Naive thymus-derived CD4-positive, alpha-beta T cell (primary cell): ENCODE data around the gene TOMM7. TPM values are rescaled to one million over a fixed set of nuclear protein-coding genes. Genes with fewer than 3 reads are reported as not detected.

ENCODE experiments used
- ATAC-seq: fragments of 150-1000 bp; cut with Tn5 transposase; 2 replicates; pipeline ENCODE4 v1.10.0; 2021; ENCODE audit warnings: mild to moderate bottlenecking, moderate library complexity
- CTCF ChIA-PET: fragments of 350-600 bp; sonication (Branson Sonifier 250); formaldehyde crosslinking; loops from one replicate; lab custom pipeline; 2021; ENCODE audit warnings: antibody characterized with exemption; lab: Charles Lee
- POLR2A ChIA-PET: fragments of 350-600 bp; sonication (Branson Sonifier 250); formaldehyde crosslinking; loops from one replicate; lab custom pipeline; 2021; ENCODE audit warnings: antibody characterized with exemption, inconsistent platforms; lab: Charles Lee
- DNase-seq, 9 donors: peaks; one replicate each; pipeline versions ENCODE4 v3.0.0 to v3.0.0-alpha.2; 2020 to 2022; ENCODE audit warnings: mixed read lengths in 1 of 9
- H3K27ac ChIP-seq: one replicate; pipeline ENCODE4 v1.7.0; 2013; ENCODE audit warnings: mild to moderate bottlenecking, low read depth, low read length, moderate library complexity
- H3K27me3 ChIP-seq, 2 donors: one replicate each; pipeline ENCODE4 v1.7.0; 2013; ENCODE audit warnings: low read length in 2 of 2, mild to moderate bottlenecking in 2 of 2, moderate library complexity in 2 of 2; ENCODE audit not compliant: control insufficient read depth in 2 of 2, insufficient read depth in 2 of 2
- H3K36me3 ChIP-seq, 3 experiments: 1 replicate in 2 of 3; 2 replicates in 1 of 3; pipeline ENCODE4 v1.7.0; 2013; ENCODE audit warnings: low read length in 3 of 3, mild to moderate bottlenecking in 3 of 3, moderate library complexity in 1 of 3; ENCODE audit not compliant: insufficient read depth in 3 of 3, control insufficient read depth in 2 of 3
- H3K4me1 ChIP-seq, 2 donors: one replicate each; pipeline ENCODE4 v1.7.0; 2013; ENCODE audit warnings: low read length in 2 of 2, mild to moderate bottlenecking in 2 of 2, moderate library complexity in 1 of 2; ENCODE audit not compliant: control insufficient read depth in 2 of 2, insufficient read depth in 2 of 2
- H3K4me3 ChIP-seq: 2 replicates; pipeline ENCODE4 v1.7.0; 2013; ENCODE audit warnings: mild to moderate bottlenecking, low read length
- H3K9me3 ChIP-seq, 3 experiments: 1 replicate in 2 of 3; 2 replicates in 1 of 3; pipeline ENCODE4 v1.7.0; 2013; ENCODE audit warnings: low read length in 3 of 3; ENCODE audit not compliant: control insufficient read depth in 2 of 3
- H3K27ac Mint-ChIP-seq, 9 donors: one replicate each; pipeline ENCODE4 v1.8.0; 2020 to 2022; ENCODE audit warnings: mixed read lengths in 9 of 9, mild to moderate bottlenecking in 8 of 9, moderate library complexity in 5 of 9, inconsistent platforms in 2 of 9
- H3K27me3 Mint-ChIP-seq, 5 donors: one replicate each; pipeline ENCODE4 v1.8.0; 2021 to 2022; ENCODE audit warnings: mixed read lengths in 5 of 5, mild to moderate bottlenecking in 1 of 5
- H3K36me3 Mint-ChIP-seq, 5 donors: one replicate each; pipeline ENCODE4 v1.8.0; 2020 to 2022; ENCODE audit warnings: mixed read lengths in 5 of 5, mild to moderate bottlenecking in 3 of 5, inconsistent platforms in 1 of 5
- H3K4me1 Mint-ChIP-seq, 7 donors: one replicate each; pipeline ENCODE4 v1.8.0; 2020 to 2022; ENCODE audit warnings: mixed read lengths in 7 of 7, mild to moderate bottlenecking in 3 of 7, inconsistent platforms in 1 of 7
- H3K4me3 Mint-ChIP-seq, 10 donors: one replicate each; pipeline ENCODE4 v1.8.0; 2020 to 2022; ENCODE audit warnings: mild to moderate bottlenecking in 10 of 10, mixed read lengths in 10 of 10, moderate library complexity in 6 of 10, inconsistent platforms in 2 of 10
- H3K9me3 Mint-ChIP-seq, 11 donors: one replicate each; pipeline ENCODE4 v1.8.0; 2020 to 2022; ENCODE audit warnings: mixed read lengths in 11 of 11, mild to moderate bottlenecking in 4 of 11, inconsistent platforms in 1 of 11, moderate library complexity in 1 of 11
- intact Hi-C, 2 donors: fragments of 100-400 bp; cut with micrococcal nuclease; formaldehyde crosslinking; loops; one replicate each; pipeline ENCODE4 v1.15.1; 2023
- polyA plus RNA-seq, 2 donors: library from polyadenylated mRNA; unstranded; fragments of 300-500 nt; fragmentation: Illumina TruSeq; gene quantifications; one replicate each; pipeline ENCODE4 v1.2.3, GENCODE V29; 2021
- total RNA-seq, 6 experiments: library from RNA in 5 of 6; stranded (reverse) in 5 of 6; gene quantifications; 1 replicate in 5 of 6; 2 replicates in 1 of 6; pipeline ENCODE4 v1.2.3 and lab custom pipeline; 2021 to 2026

Gene TOMM7
- total and polyA plus RNA-seq, 7 experiments from 2014 or later = 302 to 737 (median 498) TPM

DNA sequence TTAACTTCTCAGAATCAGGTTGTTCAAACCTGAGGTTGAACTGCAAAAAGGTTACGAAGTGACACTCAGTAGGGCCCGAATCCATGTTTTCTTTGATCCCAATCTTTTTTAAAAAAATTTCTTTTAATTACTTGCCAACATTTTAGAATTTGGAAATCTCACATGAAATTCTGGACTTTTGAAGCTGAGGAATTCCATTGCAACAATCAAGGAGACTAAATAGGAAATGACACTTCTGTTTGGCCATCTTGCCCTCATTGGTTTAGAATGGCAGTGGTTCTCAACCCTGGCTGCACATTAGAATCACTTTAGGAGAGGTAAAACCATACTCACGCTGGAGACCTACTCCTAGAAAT is 471 bp upstream of the TOMM7 start:
- Mint-ChIP-seq H3K4me3 (peak overlapping the region; percentile 93 to 100 (median 99)), H3K27me3 (peaks cover 15 to 39% (median 19%) of the 10 kb centered on the region in 5 donors), H3K27ac (peak overlapping the region; percentile 94 to 100 (median 99)), H3K36me3 (peaks cover 0 to 10% (median 3%) of the 10 kb centered on the region in 5 donors), H3K4me1 (peaks cover 14 to 48% (median 38%) of the 10 kb centered on the region in 7 donors), H3K9me3 (peaks cover 0 to 3% (median 0%) of the 10 kb centered on the region in 11 donors)
- Histone ChIP-seq H3K4me3 (peak overlapping the region; percentile 83), H3K9me3 (no peaks in the 10 kb centered on the region), H3K27ac (peak overlapping the region; percentile 94), H3K27me3 (peaks cover 0 to 6% of the 10 kb centered on the region in 2 donors), H3K36me3 (peaks cover 0 to 5% (median 0%) of the 10 kb centered on the region in 3 experiments), H3K4me1 (peaks cover 6 to 19% of the 10 kb centered on the region in 2 donors)
- intact Hi-C loops = loop anchor here (2.0 to 10.0 kb wide), 7 partner anchors 62 to 1750 kb away; partner anchors contain the start of genes MALSU1 (in 2 of the 2), CDCA7L (in 1 of the 2), PALS2 (in 1 of the 2) and TRA2A (in 1 of the 2)
- ChIA-PET POLR2A (interaction anchor here (0.6 to 1.5 kb wide), 9 partner anchors 10 to 877 kb away, joined by 3 to 7 read pairs (median 3); no protein-coding TSS in a partner anchor), CTCF (interaction anchor here (1.0 kb wide), 1 partner anchor 8 kb away, joined by 3 read pairs; no protein-coding TSS in a partner anchor)
- ATAC-seq = no peak
- no peak for DNase-seq

DNA sequence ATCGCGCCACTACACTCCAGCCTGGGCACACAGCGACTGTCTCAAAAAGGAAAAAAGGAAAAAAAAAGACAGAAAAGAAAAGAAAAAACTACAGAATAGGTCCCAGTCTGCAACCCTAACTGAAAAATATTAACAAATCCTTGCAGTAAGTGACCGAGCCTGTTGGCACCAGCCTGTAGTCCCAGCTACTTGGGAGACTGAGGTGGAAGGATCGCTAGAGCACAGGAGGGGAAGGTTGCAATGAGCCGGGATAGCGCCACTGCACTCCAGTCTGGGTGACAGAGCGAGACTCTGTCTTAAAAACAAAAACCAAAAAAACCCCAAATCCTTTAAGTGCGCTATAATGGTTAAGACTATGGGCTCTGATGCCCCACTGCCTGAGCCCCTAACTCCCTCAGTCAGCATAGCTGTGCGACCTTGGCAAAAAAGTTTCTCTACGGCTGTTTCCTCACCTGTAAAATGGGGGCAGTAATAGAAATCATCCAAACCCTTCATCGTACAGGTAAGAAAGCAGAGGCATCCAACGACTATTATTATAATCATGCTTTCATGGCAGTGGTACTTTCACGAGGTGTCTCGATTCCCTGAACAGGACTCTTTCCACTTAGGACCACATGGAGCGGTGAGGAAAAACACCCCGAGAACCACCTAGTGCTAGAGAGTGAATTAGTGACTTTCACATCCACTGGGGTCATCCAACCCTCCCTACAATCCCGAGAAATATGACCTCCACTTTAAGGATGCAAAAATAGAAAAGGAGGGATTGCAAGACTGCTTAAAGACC is 755 bp downstream of the TOMM7 start:
- peak overlapping the region; percentile 83 for H3K4me3 ChIP-seq
- Mint-ChIP-seq H3K27ac (peak overlapping the region; percentile 94 to 100 (median 99)), H3K4me1 (peaks cover 16 to 58% (median 50%) of the 10 kb centered on the region in 7 donors), H3K4me3 (peak overlapping the region; percentile 93 to 100 (median 99)), H3K9me3 (peaks cover 0 to 2% (median 0%) of the 10 kb centered on the region in 11 donors), H3K36me3 (peaks cover 2 to 12% (median 7%) of the 10 kb centered on the region in 5 donors), H3K27me3 (peaks cover 10 to 29% (median 14%) of the 10 kb centered on the region in 5 donors)
- intact Hi-C loops = loop anchor here (1.0 to 10.0 kb wide), 14 partner anchors 32 to 1751 kb away; partner anchors contain the start of genes HYCC1 (in 2 of the 2), MALSU1 (in 2 of the 2), CDCA7L (in 1 of the 2) and KLHL7 (in 1 of the 2)
- peaks cover 6 to 19% of the 10 kb centered on the region in 2 donors for H3K4me1 ChIP-seq
- DNase-seq (peak in 6 of 9 donors; percentile 1 to 12 (median 9)), ATAC-seq (no peak)
- no peaks in the 10 kb centered on the region for H3K27me3 ChIP-seq
- CTCF ChIA-PET = interaction anchor here (0.7 to 1.0 kb wide), 2 partner anchors 10 to 60 kb away, joined by 3 read pairs; no protein-coding TSS in a partner anchor
- POLR2A ChIA-PET = interaction anchor here (0.7 to 1.7 kb wide), 7 partner anchors 10 to 718 kb away, joined by 3 to 6 read pairs (median 3); no protein-coding TSS in a partner anchor
- peak overlapping the region; percentile 94 for H3K27ac ChIP-seq
- peaks cover 0 to 17% (median 0%) of the 10 kb centered on the region in 3 experiments for H3K36me3 ChIP-seq
- no peaks in the 10 kb centered on the region for H3K9me3 ChIP-seq

DNA sequence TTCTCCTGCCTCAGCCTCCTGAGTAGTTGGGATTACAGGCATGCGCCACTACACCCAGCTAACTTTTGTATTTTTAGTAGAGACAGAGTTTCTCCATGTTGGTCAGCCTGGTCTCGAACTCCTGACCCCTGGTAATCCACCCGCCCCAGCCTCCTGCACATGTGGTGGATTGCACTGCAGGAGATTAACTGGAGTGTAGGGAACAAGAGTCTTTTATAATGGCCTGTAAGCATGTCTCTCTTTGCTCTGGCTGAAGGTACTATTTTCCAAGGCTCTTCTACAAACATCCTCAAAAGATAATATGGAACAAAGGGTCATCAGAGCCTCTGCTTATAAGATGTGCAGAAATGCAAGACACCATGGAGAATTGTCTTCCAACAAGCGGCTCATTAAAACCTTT is 3.2 kb downstream of the TOMM7 start:
- Mint-ChIP-seq H3K4me1 (peaks cover 24 to 82% (median 65%) of the 10 kb centered on the region in 7 donors), H3K27me3 (peaks cover 0 to 12% (median 0%) of the 10 kb centered on the region in 5 donors), H3K27ac (peak overlapping the region in 2 of 9 donors; percentile 6 to 44), H3K4me3 (peak overlapping the region in 6 of 10 donors; percentile 25 to 100 (median 68)), H3K9me3 (peaks cover 0 to 2% (median 0%) of the 10 kb centered on the region in 11 donors), H3K36me3 (peaks cover 3 to 25% (median 12%) of the 10 kb centered on the region in 5 donors)
- no peaks in the 10 kb centered on the region for H3K9me3 ChIP-seq
- CTCF ChIA-PET = no interaction called here
- no peaks in the 10 kb centered on the region for H3K27me3 ChIP-seq
- no peak overlapping the region for H3K4me3 ChIP-seq
- intact Hi-C loops = no loop called here
- DNase-seq (no peak), ATAC-seq (no peak)
- no peak overlapping the region for H3K27ac ChIP-seq
- POLR2A ChIA-PET = no interaction called here
- peaks cover 0 to 38% (median 0%) of the 10 kb centered on the region in 3 experiments for H3K36me3 ChIP-seq
- peaks cover 6 to 19% of the 10 kb centered on the region in 2 donors for H3K4me1 ChIP-seq

DNA sequence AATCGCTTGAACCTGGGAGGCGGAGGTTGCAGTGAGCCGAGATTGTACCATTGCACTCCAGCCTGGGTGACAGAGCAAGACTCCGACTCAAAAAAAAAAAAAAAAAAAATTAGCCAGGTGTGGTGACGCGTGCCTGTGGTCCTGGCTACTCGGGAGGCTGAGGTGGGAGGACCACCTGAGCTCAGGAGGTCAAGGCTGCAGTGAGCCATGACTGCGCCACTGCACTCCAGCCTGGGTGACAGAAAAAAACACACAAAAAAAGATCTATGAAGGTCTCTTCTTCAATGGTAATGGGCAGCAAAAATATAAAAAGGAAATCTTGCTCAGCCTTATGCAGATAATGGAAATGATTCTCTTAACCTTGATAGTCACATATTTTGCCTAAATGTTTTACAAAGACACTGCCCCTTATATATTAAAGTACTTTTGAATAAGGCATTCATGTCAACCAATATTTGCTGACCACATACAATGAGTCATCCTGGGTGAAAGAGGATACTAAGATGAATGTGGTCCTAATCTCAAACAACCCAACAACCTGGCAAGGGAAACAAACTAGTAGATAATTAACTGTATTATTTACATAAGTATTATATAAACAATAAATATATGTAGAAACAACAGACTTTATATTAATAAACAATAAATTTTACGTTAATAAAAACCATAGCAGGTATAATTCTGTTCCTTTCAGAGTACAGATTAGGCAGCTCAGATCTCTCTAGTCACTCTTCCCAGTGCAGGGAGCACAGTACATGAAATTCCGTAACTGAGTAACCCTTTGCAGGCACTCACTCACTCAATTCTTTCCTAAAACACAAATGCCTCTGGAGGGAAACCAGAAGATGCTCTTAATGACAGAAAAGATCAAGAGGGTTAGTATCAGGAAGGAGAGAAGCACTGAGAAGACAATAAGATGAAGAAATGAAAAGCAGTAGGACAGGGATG is 8.1 kb downstream of the TOMM7 start:
- Mint-ChIP-seq H3K36me3 (peaks cover 5 to 32% (median 10%) of the 10 kb centered on the region in 5 donors), H3K4me1 (peaks cover 10 to 49% (median 37%) of the 10 kb centered on the region in 7 donors), H3K27ac (peak overlapping the region in 4 of 9 donors; percentile 3 to 51 (median 49)), H3K27me3 (no peaks in the 10 kb centered on the region), H3K4me3 (no peak overlapping the region), H3K9me3 (no peaks in the 10 kb centered on the region)
- ChIA-PET CTCF (interaction anchor here (0.7 kb wide), 1 partner anchor 189 kb away, joined by 3 read pairs; no protein-coding TSS in a partner anchor), POLR2A (no interaction called here)
- H3K36me3 ChIP-seq = peaks cover 0 to 49% (median 0%) of the 10 kb centered on the region in 3 experiments
- no peaks in the 10 kb centered on the region for H3K9me3 ChIP-seq
- no peak overlapping the region for H3K4me3 ChIP-seq
- H3K4me1 ChIP-seq = peaks cover 0 to 2% of the 10 kb centered on the region in 2 donors
- no peaks in the 10 kb centered on the region for H3K27me3 ChIP-seq
- DNase-seq = no peak
- no peak overlapping the region for H3K27ac ChIP-seq
- intact Hi-C loops = no loop called here
- no peak for ATAC-seq

DNA sequence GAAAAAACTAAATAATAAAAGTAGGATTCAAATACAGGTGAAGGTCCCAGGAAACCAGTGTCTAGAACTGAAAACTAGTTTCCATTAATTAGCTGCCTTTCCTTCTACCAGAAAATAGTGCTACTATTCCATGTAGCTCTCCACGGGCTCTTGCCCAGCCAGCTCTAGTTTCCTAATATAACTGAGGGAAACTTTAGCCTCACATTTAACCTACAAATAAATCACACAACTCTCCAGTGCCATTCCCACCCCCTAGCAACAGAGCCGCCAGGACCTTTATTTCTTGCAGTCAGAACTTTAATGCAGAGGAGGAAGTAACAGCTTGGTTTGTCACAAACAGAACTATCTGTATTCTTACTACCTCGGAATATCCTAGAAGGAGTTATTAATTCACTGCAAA is 10.3 kb downstream of the TOMM7 start:
- H3K36me3 Mint-ChIP-seq = peaks cover 5 to 25% (median 9%) of the 10 kb centered on the region in 5 donors
- peaks cover 0 to 41% (median 0%) of the 10 kb centered on the region in 3 experiments for H3K36me3 ChIP-seq
- CTCF ChIA-PET = no interaction called here
- H3K9me3 Mint-ChIP-seq = no peaks in the 10 kb centered on the region
- no peaks in the 10 kb centered on the region for H3K27me3 ChIP-seq
- peaks cover 8 to 33% (median 21%) of the 10 kb centered on the region in 7 donors for H3K4me1 Mint-ChIP-seq
- H3K4me3 Mint-ChIP-seq = no peak overlapping the region
- H3K9me3 ChIP-seq = no peaks in the 10 kb centered on the region
- H3K27me3 Mint-ChIP-seq = no peaks in the 10 kb centered on the region
- no peak overlapping the region for H3K4me3 ChIP-seq
- DNase-seq (no peak), ATAC-seq (no peak)
- H3K27ac Mint-ChIP-seq = peak overlapping the region in 1 of 9 donors; percentile 57
- POLR2A ChIA-PET = no interaction called here
- H3K4me1 ChIP-seq = no peaks in the 10 kb centered on the region
- no peak overlapping the region for H3K27ac ChIP-seq
- intact Hi-C loops = no loop called here
